Measurements from ENCODE around the gene MAB21L4.

GRCh38 chr2:240926516-240927389 is 30.8 kb upstream of the MAB21L4 start:
- TF ChIP-seq POLR2A (IDR thresholded peaks at IDR 0.05), result no peak
- TF ChIP-seq, protein P1, sequence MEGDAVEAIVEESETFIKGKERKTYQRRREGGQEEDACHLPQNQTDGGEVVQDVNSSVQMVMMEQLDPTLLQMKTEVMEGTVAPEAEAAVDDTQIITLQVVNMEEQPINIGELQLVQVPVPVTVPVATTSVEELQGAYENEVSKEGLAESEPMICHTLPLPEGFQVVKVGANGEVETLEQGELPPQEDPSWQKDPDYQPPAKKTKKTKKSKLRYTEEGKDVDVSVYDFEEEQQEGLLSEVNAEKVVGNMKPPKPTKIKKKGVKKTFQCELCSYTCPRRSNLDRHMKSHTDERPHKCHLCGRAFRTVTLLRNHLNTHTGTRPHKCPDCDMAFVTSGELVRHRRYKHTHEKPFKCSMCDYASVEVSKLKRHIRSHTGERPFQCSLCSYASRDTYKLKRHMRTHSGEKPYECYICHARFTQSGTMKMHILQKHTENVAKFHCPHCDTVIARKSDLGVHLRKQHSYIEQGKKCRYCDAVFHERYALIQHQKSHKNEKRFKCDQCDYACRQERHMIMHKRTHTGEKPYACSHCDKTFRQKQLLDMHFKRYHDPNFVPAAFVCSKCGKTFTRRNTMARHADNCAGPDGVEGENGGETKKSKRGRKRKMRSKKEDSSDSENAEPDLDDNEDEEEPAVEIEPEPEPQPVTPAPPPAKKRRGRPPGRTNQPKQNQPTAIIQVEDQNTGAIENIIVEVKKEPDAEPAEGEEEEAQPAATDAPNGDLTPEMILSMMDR (IDR thresholded peaks at IDR 0.05), result no peak
- TF ChIP-seq POLR2AphosphoS5 (IDR thresholded peaks at IDR 0.05), result no peak

Data from prostate gland (tissue), 2 donors.